ENCODE measurements around the gene HIVEP1. TPM values are rescaled to one million over a fixed set of nuclear protein-coding genes. Genes with fewer than 3 reads are reported as not detected.

HIVEP1 gene
- polyA plus RNA-seq, 1 experiment: 13.9 TPM

GRCh38 chr6:12034349-12034748 lies 22.2 kb downstream of the HIVEP1 start:
- ChIA-PET CTCF (interaction anchor here (1.3 kb wide), 1 partner anchor 256 kb away, joined by 4 read pairs; the partner anchor contains the start of gene EDN1), POLR2A (no interaction called here)

GRCh38 chr6:12034837-12035236 lies 22.7 kb downstream of the HIVEP1 start:
- no peak overlapping the region for H3K27ac ChIP-seq (ENCODE audit: low read depth, low read length)
- TF ChIP-seq CTCF (IDR thresholded peaks at IDR 0.05; ENCODE audit: low read depth, low read length): no peak
- H3K4me3 ChIP-seq (ENCODE audit: low read depth, low read length): no peak overlapping the region
- no peaks in the 10 kb centered on the region for H3K27me3 ChIP-seq (ENCODE audit: control insufficient read depth, insufficient read depth, low read length)
- ChIA-PET CTCF (interaction anchor here (1.3 kb wide), 1 partner anchor 255 kb away, joined by 4 read pairs; the partner anchor contains the start of gene EDN1), POLR2A (no interaction called here)
- no peak for DNase-seq (ENCODE audit: low read depth, low spot score)
- no peaks in the 10 kb centered on the region for H3K9me3 ChIP-seq (ENCODE audit: control insufficient read depth, insufficient read depth, low read length)

More at GRCh38 chr6:12034349-12034748, 22.2 kb downstream of the HIVEP1 start:
- DNase-seq (ENCODE audit: low read depth, low spot score): no peak
- Histone ChIP-seq H3K27me3 (ENCODE audit: control insufficient read depth, insufficient read depth, low read length) (no peaks in the 10 kb centered on the region), H3K4me3 (ENCODE audit: low read depth, low read length) (no peak overlapping the region), H3K9me3 (ENCODE audit: control insufficient read depth, insufficient read depth, low read length) (no peaks in the 10 kb centered on the region), H3K27ac (ENCODE audit: low read depth, low read length) (no peak overlapping the region)
- TF ChIP-seq CTCF (IDR thresholded peaks at IDR 0.05; ENCODE audit: low read depth, low read length): no peak

- CTCF ChIA-PET: no interaction called here
- no peak for TF ChIP-seq CTCF (IDR thresholded peaks at IDR 0.05; ENCODE audit: low read depth, low read length)
- no peak for DNase-seq (ENCODE audit: low read depth, low spot score)
Observed at GRCh38 chr6:12036766-12037165, 24.7 kb downstream of the HIVEP1 start.

GRCh38 chr6:12037798-12038197 lies 25.7 kb downstream of the HIVEP1 start:
- TF ChIP-seq CTCF (IDR thresholded peaks at IDR 0.05; ENCODE audit: low read depth, low read length): no peak
- no peaks in the 10 kb centered on the region for H3K27me3 ChIP-seq (ENCODE audit: control insufficient read depth, insufficient read depth, low read length)
- no peak overlapping the region for H3K4me3 ChIP-seq (ENCODE audit: low read depth, low read length)
- ChIA-PET POLR2A (no interaction called here), CTCF (no interaction called here)
- no peak overlapping the region for H3K27ac ChIP-seq (ENCODE audit: low read depth, low read length)
- DNase-seq (ENCODE audit: low read depth, low spot score): no peak
- no peaks in the 10 kb centered on the region for H3K9me3 ChIP-seq (ENCODE audit: control insufficient read depth, insufficient read depth, low read length)

More at GRCh38 chr6:12036766-12037165, 24.7 kb downstream of the HIVEP1 start:
- Histone ChIP-seq H3K27me3 (ENCODE audit: control insufficient read depth, insufficient read depth, low read length) (no peaks in the 10 kb centered on the region), H3K9me3 (ENCODE audit: control insufficient read depth, insufficient read depth, low read length) (no peaks in the 10 kb centered on the region), H3K4me3 (ENCODE audit: low read depth, low read length) (no peak overlapping the region), H3K27ac (ENCODE audit: low read depth, low read length) (no peak overlapping the region)
- POLR2A ChIA-PET: no interaction called here

GRCh38 chr6:12039540-12040459 lies 27.7 kb downstream of the HIVEP1 start:
- ChIA-PET POLR2A (no interaction called here), CTCF (interaction anchor here (0.8 to 1.2 kb wide), 3 partner anchors 250 to 384 kb away, joined by 3 to 5 read pairs (median 4); partner anchors contain the start of gene EDN1)
- no peak overlapping the region for H3K27ac ChIP-seq (ENCODE audit: low read depth, low read length)
- TF ChIP-seq CTCF (IDR thresholded peaks at IDR 0.05; ENCODE audit: low read depth, low read length): no peak; the same call in none of the 2 replicates
- no peak for DNase-seq (ENCODE audit: low read depth, low spot score)
- H3K27me3 ChIP-seq (ENCODE audit: control insufficient read depth, insufficient read depth, low read length): no peaks in the 10 kb centered on the region
- no peaks in the 10 kb centered on the region for H3K9me3 ChIP-seq (ENCODE audit: control insufficient read depth, insufficient read depth, low read length)
- no peak overlapping the region for H3K4me3 ChIP-seq (ENCODE audit: low read depth, low read length)

All from AG04450 (cell line).